GM12874 (cell line): ENCODE results near the gene TRIM41.

Source experiments
- TF ChIP-seq, protein P1 (sequence below): IDR thresholded peaks from 2 replicates; pipeline ENCODE4 v1.5.1; 2011; ENCODE audit warnings: low read depth, mild to moderate bottlenecking, control low read depth, low read length, moderate library complexity; ENCODE audit not compliant: insufficient read depth

Gene TRIM41

DNA sequence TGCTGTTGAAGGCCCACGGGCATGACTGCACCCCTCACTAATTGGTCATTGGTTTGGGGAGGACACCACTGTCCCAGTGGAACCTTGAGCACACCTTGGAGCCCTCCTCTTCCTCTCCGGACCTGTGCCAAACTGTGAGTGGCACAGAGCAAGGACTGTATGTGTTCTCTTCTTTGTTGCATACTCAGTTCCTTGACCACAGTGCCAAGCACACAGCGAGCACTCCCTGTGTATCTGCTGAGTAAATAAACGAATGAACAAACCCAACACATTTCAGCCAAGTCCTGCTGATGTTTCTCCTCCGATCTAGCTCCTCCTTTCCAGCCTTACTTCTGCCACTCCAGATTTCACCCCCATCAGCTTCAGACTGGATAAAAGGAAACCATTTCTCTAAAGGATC, 40.6 kb downstream of the TRIM41 start:
- TF ChIP-seq, protein P1, sequence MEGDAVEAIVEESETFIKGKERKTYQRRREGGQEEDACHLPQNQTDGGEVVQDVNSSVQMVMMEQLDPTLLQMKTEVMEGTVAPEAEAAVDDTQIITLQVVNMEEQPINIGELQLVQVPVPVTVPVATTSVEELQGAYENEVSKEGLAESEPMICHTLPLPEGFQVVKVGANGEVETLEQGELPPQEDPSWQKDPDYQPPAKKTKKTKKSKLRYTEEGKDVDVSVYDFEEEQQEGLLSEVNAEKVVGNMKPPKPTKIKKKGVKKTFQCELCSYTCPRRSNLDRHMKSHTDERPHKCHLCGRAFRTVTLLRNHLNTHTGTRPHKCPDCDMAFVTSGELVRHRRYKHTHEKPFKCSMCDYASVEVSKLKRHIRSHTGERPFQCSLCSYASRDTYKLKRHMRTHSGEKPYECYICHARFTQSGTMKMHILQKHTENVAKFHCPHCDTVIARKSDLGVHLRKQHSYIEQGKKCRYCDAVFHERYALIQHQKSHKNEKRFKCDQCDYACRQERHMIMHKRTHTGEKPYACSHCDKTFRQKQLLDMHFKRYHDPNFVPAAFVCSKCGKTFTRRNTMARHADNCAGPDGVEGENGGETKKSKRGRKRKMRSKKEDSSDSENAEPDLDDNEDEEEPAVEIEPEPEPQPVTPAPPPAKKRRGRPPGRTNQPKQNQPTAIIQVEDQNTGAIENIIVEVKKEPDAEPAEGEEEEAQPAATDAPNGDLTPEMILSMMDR = no peak

DNA sequence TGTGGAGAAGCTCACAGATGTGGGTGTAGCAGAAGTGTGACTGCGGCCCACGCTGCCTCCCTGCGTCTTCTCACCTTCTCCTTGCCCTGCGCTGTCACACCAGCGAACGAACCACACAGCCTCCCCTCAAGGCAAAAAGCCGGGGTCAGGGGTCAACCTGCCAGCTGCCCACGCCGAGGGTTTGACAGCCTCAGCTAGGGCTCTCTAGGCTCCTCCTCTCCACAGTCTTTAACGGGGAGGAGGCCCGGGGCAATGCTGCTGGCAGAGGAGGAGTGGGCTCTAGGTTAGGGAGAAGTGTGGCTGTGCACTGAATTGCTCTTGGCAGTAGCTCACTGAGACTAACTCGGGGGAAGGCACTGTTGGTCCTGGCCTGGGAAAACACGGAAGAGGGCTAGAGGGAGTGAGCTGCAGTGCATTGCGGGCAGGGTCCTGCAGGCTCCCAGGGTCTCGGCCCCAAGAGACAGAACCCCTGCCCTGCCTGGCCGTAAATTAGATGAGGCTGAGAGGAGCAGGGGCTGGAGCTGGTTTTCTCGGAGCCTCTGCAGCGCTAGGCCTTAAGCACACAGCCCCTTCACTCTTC, 42.1 kb downstream of the TRIM41 start:
- TF ChIP-seq, protein P1 = no peak

DNA sequence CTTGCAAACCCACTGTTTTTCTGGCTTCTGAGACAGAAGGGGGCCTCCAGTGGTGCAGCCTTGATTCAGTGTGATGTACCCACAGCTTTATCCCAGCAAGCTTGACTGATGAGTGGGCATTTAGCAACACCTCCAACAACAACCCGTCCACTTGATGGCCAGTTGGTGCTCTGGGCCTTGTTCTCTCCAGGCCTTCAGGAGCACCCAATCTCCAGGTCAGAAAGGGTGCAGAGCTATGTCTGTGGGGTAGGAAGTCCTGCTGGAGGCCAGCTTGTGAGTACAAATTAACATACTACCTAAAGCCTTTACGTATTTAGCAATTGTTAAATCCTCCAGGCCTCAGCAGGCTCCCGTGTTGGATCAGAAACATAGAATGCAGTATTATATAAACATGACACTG, 48.0 kb downstream of the TRIM41 start:
- TF ChIP-seq, protein P1 = no peak

DNA sequence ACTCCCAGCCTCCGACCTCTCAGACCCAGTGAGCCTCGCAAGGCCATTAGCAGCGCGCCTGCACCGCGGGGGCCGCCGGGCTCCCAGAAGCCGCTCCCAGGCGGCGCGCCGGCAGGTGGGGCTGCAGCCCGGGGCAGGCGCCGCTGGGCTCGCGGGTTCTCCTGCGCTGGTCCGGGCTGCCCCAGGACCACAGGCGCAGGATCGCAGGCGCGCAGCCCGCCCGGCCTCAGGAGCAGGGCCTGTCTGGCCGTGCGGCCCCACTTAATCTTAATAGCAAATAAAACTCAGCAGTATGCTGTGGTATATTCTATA, 50.3 kb downstream of the TRIM41 start:
- TF ChIP-seq, protein P1 = peak; percentile 16; the same call in 1 of the 2 replicates

DNA sequence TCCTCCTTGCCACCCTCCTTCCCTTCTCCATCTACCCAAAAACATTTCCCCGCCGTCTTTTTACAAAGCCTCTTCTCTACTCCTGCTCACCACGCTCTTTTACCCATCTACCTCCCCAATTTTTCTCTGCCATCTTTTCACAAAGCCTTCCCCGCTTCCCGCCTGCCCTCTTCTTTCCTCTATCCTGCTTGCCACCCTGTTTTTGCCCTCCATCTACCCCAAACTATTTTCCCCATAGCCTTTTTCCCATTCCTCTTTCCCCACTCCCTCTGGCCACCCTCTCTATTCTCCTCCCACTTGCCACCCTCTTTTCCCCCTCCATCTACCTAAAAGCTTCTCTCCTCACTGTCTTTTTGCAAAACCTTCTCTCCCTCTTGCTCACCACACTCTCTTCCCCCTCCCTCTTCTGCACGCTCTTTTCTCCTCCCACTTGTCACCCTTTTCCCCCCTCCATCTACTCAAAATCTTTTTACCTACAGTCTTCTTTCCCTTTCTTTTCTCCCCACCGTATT, 57.2 kb downstream of the TRIM41 start:
- TF ChIP-seq, protein P1 = no peak

DNA sequence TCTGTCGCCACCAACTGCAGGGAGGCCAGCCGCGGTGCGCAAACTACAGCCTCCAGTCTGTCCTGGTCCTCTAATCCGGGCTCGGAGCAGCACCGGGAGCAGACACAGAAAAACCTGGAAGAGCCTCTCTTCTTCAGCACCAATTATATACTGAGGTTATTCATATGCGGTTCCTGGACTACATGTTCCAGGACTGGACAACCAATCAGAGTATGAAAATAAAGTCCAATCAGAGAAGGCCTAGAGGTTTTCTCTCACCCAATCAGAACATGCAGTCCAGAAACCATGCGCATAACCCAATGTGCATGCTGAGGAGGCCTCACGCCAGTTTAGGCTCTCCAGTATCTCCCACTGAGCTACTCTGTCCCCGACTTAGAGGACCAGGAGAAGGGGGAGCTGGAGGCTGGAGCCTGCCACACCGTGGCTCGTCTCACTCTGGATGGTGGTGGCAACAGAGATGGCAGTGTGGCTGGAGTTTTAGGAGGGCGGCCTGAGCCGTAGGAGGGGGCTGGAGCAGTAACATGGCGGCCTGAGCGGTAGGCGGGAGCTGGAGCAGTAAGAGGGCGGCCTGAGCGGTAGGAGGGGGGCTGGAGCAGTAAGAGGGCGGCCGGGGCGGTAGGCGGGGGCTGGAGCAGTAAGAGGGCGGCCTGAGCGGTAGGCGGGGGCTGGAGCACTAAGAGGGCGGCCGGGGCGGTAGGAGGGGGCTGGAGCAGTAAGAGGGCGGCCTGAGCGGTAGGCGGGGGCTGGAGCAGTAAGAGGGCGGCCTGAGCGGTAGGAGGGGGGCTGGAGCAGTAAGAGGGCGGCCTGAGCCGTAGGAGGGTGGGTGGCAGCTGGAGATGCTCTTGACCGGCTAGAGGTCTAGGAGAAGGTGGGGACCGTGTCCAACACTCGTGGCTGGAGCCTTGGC, 58.2 kb downstream of the TRIM41 start:
- TF ChIP-seq, protein P1 = no peak

DNA sequence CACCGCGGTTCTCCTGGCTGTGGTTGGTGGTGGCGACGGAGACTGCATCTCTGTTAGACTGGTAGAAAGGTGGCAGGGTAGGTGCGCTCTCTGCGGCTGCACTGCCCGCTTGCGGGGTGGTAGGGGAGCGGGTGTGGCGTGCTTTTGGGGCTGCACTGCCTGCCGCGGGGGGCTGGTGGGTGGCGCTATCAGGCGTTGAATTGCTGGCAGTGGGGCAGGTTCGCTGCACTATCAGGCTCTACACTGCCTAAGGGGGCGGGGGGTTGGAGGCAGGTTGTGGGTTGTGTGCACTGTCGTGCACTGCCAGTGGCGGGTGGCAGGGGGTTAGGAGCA, 58.9 kb downstream of the TRIM41 start:
- TF ChIP-seq, protein P1 = no peak
